Upper lobe of right lung (tissue), 1 donor: ENCODE results near the gene CELA3A. TPM values are rescaled to one million over a fixed set of nuclear protein-coding genes. Genes with fewer than 3 reads are reported as not detected.
A peak's percentile ranks its signal among the peaks of the same experiment; 100 is the strongest.
"Not testable (repeated sequence)": the region's sequence is repeated elsewhere in the genome, so short reads cannot be mapped to it uniquely, and the experiment has no call there.

ENCODE experiments used
- ATAC-seq: fragments of 200-7000 bp; cut with Tn5 transposase; one replicate; pipeline ENCODE4 v1.9.1; 2020; ENCODE audit warnings: mild to moderate bottlenecking, moderate library complexity
- DNase-seq: peaks from one replicate; pipeline ENCODE4 v3.0.0-alpha.2; 2020
- H3K27ac ChIP-seq: fragments of 200-600 bp; one replicate; pipeline ENCODE4 v1.8.0; 2022
- H3K27me3 ChIP-seq: fragments of 200-600 bp; one replicate; pipeline ENCODE4 v1.8.0; 2022; ENCODE audit warnings: mild to moderate bottlenecking
- H3K36me3 ChIP-seq: fragments of 200-600 bp; one replicate; pipeline ENCODE4 v1.8.0; 2022
- H3K4me1 ChIP-seq: fragments of 200-600 bp; one replicate; pipeline ENCODE4 v1.8.0; 2022
- H3K4me3 ChIP-seq: fragments of 200-600 bp; one replicate; pipeline ENCODE4 v1.8.0; 2022; ENCODE audit warnings: mild to moderate bottlenecking
- H3K9me3 ChIP-seq: fragments of 200-600 bp; one replicate; pipeline ENCODE4 v1.8.0; 2022
- intact Hi-C: fragments of 100-400 bp; cut with DNase I; formaldehyde crosslinking; loops from one replicate; pipeline ENCODE4 v1.11.0; 2022
- total RNA-seq: library from RNA; stranded (reverse); fragmentation: NEBNext Ultra II Directional; extraction: Animal tissue kit (Norgen Biotek cat#: 25700); gene quantifications from one replicate; pipeline ENCODE4 v1.2.1, GENCODE V29; 2021
- donor health status: DM: no; HTN: yes; CAD: no; lungs with severe emphysema.

The CELA3A gene
- total RNA-seq, 1 donor from 2014 or later: not detected

DNA sequence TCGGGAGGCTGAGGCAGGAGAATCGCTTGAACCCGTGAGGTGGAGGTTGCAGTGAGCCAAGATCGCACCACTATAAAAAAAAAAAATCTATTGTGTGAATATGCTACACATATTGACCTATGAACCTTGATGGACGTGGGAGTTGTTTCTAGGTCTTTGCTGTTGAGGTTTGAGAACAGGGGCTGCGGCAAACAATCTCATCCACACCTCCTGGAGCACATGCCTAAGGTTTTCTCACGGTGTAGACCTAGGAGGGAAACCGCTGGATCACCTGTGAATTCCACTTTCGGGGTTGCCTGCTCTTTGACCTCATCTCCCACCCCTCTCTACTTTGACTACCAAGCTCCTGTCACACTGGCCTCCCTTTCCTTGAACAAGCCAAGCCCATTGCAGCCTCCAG is 26.2 kb upstream of the CELA3A start:
- ATAC-seq, H3K27ac ChIP-seq, H3K36me3 ChIP-seq, intact Hi-C loops, DNase-seq, H3K27me3 ChIP-seq, H3K4me3 ChIP-seq, H3K4me1 ChIP-seq, H3K9me3 ChIP-seq: not testable (repeated sequence)

DNA sequence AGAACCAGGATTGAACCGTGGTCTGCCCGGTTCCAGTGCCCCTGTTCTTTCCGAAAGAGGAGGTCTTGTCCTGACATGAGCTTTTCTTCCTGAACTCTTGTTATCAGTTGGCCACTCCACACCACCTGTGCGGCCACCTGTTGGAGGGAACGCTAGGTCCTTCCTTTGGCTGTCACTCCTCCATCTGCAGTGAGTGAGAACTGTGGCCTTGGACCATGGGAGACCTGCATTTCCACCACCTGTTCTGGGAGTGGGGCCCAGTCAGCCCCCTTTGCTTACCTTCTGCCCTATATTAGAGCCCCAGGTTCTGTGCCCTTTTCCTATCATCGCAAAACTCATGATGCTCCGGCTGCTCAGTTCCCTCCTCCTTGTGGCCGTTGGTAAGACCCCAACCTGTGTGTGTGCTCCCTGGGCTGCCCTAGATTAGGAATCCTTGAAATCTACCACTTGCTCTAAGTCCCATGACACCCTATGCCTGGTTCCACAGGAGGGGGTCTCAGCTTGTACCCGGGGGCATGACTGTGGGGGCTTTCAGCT is 24.7 kb upstream of the CELA3A start, which contains the start of gene CELA3B:
CELA3B (plus strand) TSS at position 320 of the 537 bp plus-strand sequence; CDS start at position 338, 18 bp downstream.
- H3K4me1 ChIP-seq, H3K9me3 ChIP-seq, ATAC-seq, H3K36me3 ChIP-seq, intact Hi-C loops, H3K27me3 ChIP-seq, H3K4me3 ChIP-seq, DNase-seq, H3K27ac ChIP-seq: not testable (repeated sequence)

GRCh38 chr1:21978209-21978608 is 23.2 kb upstream of the CELA3A start:
- H3K4me3 ChIP-seq, intact Hi-C loops, H3K36me3 ChIP-seq, H3K9me3 ChIP-seq, DNase-seq, H3K27ac ChIP-seq, H3K4me1 ChIP-seq, ATAC-seq, H3K27me3 ChIP-seq: not testable (repeated sequence)

GRCh38 chr1:21980515-21981220 is 20.8 kb upstream of the CELA3A start:
- H3K36me3 ChIP-seq, DNase-seq, intact Hi-C loops, H3K27ac ChIP-seq, H3K27me3 ChIP-seq, H3K4me3 ChIP-seq, H3K9me3 ChIP-seq, H3K4me1 ChIP-seq: not testable (repeated sequence)
- ATAC-seq: peak; percentile 70

DNA sequence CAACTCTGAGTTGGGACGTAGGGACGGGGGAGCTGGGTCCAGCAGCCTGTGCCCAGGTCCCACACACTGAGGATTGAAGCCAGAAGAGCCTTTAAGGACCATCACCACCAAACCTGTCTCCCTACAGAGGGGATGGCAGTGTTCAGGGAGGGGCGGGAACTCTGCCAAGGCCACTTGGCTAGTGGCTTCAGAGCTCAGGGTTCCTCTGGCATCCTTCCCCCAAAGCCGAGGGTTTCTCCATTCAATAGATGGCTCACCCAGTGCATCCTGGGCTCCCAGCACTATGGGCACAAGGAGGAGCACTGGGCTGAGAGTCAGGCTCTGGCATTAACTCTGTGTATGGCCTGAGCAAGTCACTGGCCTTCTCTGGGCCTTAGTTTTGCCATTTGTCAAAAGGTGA is 20.2 kb upstream of the CELA3A start:
- intact Hi-C loops: not testable (repeated sequence)

GRCh38 chr1:21982122-21982521 is 19.3 kb upstream of the CELA3A start:
- H3K27me3 ChIP-seq, intact Hi-C loops, H3K9me3 ChIP-seq, H3K27ac ChIP-seq, H3K36me3 ChIP-seq, H3K4me1 ChIP-seq, DNase-seq, H3K4me3 ChIP-seq, ATAC-seq: not testable (repeated sequence)

More for the DNA sequence above, 20.2 kb upstream of the CELA3A start:
- ATAC-seq, DNase-seq, H3K36me3 ChIP-seq, H3K27me3 ChIP-seq, H3K9me3 ChIP-seq, H3K4me1 ChIP-seq, H3K27ac ChIP-seq, H3K4me3 ChIP-seq: not testable (repeated sequence)

GRCh38 chr1:21983539-21983938 is 17.9 kb upstream of the CELA3A start:
- H3K27me3 ChIP-seq, intact Hi-C loops, H3K4me3 ChIP-seq, H3K36me3 ChIP-seq, H3K4me1 ChIP-seq, DNase-seq, ATAC-seq, H3K27ac ChIP-seq, H3K9me3 ChIP-seq: not testable (repeated sequence)

GRCh38 chr1:21985893-21986292 is 15.6 kb upstream of the CELA3A start:
- H3K36me3 ChIP-seq, H3K27me3 ChIP-seq, intact Hi-C loops, ATAC-seq, H3K4me3 ChIP-seq, H3K9me3 ChIP-seq, H3K27ac ChIP-seq, DNase-seq, H3K4me1 ChIP-seq: not testable (repeated sequence)

DNA sequence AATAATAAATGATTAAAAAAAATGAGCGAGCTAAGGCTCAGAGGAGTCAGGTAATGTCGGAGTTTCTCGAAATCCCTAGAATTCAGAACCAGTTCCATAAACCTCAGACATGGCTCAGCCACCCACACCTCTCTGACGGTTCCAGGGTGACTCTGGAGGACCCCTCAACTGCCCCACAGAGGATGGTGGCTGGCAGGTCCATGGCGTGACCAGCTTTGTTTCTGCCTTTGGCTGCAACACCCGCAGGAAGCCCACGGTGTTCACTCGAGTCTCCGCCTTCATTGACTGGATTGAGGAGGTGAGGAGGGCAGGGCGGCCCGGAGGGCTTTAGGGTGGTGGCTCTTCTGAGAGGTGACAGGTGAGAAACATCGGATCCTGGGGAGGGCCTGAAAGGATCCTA is 15.1 kb upstream of the CELA3A start:
- intact Hi-C loops, H3K4me3 ChIP-seq, DNase-seq, H3K9me3 ChIP-seq, ATAC-seq, H3K27me3 ChIP-seq, H3K36me3 ChIP-seq, H3K4me1 ChIP-seq, H3K27ac ChIP-seq: not testable (repeated sequence)

GRCh38 chr1:21989672-21990393 is 11.6 kb upstream of the CELA3A start:
- H3K4me1 ChIP-seq, H3K27ac ChIP-seq, intact Hi-C loops, ATAC-seq, H3K4me3 ChIP-seq, H3K27me3 ChIP-seq, DNase-seq, H3K36me3 ChIP-seq, H3K9me3 ChIP-seq: not testable (repeated sequence)

- H3K27me3 ChIP-seq, H3K4me1 ChIP-seq, intact Hi-C loops, DNase-seq, H3K4me3 ChIP-seq, H3K36me3 ChIP-seq, H3K9me3 ChIP-seq, H3K27ac ChIP-seq, ATAC-seq: not testable (repeated sequence)
Observed at GRCh38 chr1:21992186-21992585, 9.3 kb upstream of the CELA3A start.

DNA sequence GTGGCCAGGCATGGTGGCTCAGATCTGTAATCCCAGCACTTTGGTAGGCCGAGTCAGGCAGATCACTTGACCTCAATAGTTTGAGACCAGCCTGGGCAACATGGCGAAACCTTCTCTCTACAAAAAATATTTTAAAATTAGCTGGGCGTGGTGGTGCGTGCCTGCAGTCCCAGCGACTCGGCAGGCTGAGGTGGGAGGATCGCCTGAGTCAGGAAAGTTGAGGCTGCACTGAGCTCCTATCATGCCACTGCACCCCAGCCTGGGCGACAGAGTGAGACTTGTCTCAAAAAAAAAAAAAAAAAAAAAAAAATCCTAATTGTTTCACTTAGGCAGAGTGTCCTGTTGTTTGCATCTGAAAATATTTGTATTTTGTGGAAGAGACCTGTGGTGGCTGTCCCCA is 6.7 kb upstream of the CELA3A start:
- intact Hi-C loops, H3K4me3 ChIP-seq, ATAC-seq, H3K9me3 ChIP-seq, H3K36me3 ChIP-seq, H3K4me1 ChIP-seq, DNase-seq, H3K27me3 ChIP-seq, H3K27ac ChIP-seq: not testable (repeated sequence)

GRCh38 chr1:21996663-21996970 is 4.8 kb upstream of the CELA3A start:
- DNase-seq, ATAC-seq, H3K36me3 ChIP-seq, H3K27me3 ChIP-seq, intact Hi-C loops, H3K4me1 ChIP-seq, H3K4me3 ChIP-seq, H3K27ac ChIP-seq, H3K9me3 ChIP-seq: not testable (repeated sequence)

DNA sequence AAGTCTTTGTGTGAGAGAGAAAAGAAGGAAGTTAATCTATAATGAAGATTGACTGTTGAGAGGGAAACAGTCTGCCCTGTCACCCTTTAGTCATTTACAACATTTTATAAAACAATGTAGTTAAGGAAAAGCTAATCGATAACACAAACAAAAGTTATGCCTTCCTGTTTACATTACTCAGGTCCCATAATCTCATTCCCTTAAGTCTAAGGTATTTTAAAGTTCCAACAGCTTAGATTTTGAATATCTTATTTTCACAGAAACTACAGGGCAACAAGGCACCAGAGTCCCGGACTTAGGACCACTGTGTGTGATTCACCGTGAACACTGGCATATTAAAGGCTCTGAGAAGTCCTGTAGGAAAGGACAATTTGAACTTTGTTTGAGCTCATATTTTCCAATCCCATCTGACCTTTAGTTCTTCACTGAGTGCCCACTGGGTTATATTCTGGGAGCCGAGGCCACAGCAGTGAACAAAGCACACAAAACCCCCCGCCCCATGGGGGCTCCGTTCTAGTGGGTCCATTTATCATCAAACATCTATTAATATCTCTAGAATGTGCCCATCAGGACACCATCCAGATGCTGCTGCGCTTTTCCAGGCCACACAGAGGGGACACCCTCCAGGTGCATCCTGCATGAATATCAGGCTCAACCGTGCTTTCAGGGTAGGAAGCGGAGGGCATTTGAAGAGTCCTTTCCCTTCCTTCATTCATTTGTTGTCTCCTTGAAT is 3.4 kb upstream of the CELA3A start:
- not testable (repeated sequence) for H3K27ac ChIP-seq, DNase-seq, ATAC-seq

More for the DNA sequence above, 3.4 kb upstream of the CELA3A start:
- H3K27me3 ChIP-seq, H3K9me3 ChIP-seq, H3K36me3 ChIP-seq, H3K4me3 ChIP-seq, H3K4me1 ChIP-seq, intact Hi-C loops: not testable (repeated sequence)
